Measurements from ENCODE around the gene ARGFX. TPM values are rescaled to one million over a fixed set of nuclear protein-coding genes. Genes with fewer than 3 reads are reported as not detected.

ARGFX gene
- total and polyA plus RNA-seq, 7 donors = not detected

GRCh38 chr3:121552797-121553196, 15.0 kb upstream of the ARGFX start:
- whole genome bisulfite sequencing, 3 donors = 79 to 85% (median 82%) methylated on average over 3 of the region's 3 CpGs
- ATAC-seq = no peak
- H3K27me3 ChIP-seq (ENCODE audit: insufficient read depth in 3 of 3, low read length in 2 of 3) = no peaks in the 10 kb centered on the region
- no peak overlapping the region for H3K4me3 ChIP-seq
- H3K27ac ChIP-seq = no peak overlapping the region
- intact Hi-C loops (cut with DNase I) = loop anchor here in 1 of 2 donors (5.0 kb wide), 1 partner anchor 95 kb away; no protein-coding TSS in a partner anchor
- TF ChIP-seq CTCF (IDR thresholded peaks at IDR 0.05) = no peak
- no peaks in the 10 kb centered on the region for H3K36me3 ChIP-seq (ENCODE audit: insufficient read depth in 1 of 2, low read depth in 1 of 2)
- H3K4me1 ChIP-seq = no peaks in the 10 kb centered on the region
- H3K9me3 ChIP-seq = no peaks in the 10 kb centered on the region
- DNase-seq = no peak

- H3K4me3 ChIP-seq = no peak overlapping the region
- DNase-seq (no peak), ATAC-seq (no peak)
- H3K9me3 ChIP-seq = no peaks in the 10 kb centered on the region
- H3K27me3 ChIP-seq (ENCODE audit: insufficient read depth in 3 of 3, low read length in 2 of 3) = no peaks in the 10 kb centered on the region
- no peak for TF ChIP-seq CTCF (IDR thresholded peaks at IDR 0.05)
- H3K4me1 ChIP-seq = no peaks in the 10 kb centered on the region
- H3K36me3 ChIP-seq (ENCODE audit: insufficient read depth in 1 of 2, low read depth in 1 of 2) = no peaks in the 10 kb centered on the region
- intact Hi-C loops (cut with DNase I) = no loop called here
- no peak overlapping the region for H3K27ac ChIP-seq
- 90 to 96% (median 91%) methylated on average over 5 of the region's 5 CpGs for WGBS, 3 donors
Observed at GRCh38 chr3:121557426-121557934, 10.3 kb upstream of the ARGFX start.

GRCh38 chr3:121562148-121562547, 5.6 kb upstream of the ARGFX start:
- no peaks in the 10 kb centered on the region for H3K4me1 ChIP-seq
- no peaks in the 10 kb centered on the region for H3K27me3 ChIP-seq (ENCODE audit: insufficient read depth in 3 of 3, low read length in 2 of 3)
- ATAC-seq (no peak), DNase-seq (no peak)
- H3K27ac ChIP-seq = no peak overlapping the region
- intact Hi-C loops (cut with DNase I) = no loop called here
- H3K9me3 ChIP-seq = no peaks in the 10 kb centered on the region
- no peak for TF ChIP-seq CTCF (IDR thresholded peaks at IDR 0.05)
- no peaks in the 10 kb centered on the region for H3K36me3 ChIP-seq (ENCODE audit: insufficient read depth in 1 of 2, low read depth in 1 of 2)
- no peak overlapping the region for H3K4me3 ChIP-seq

GRCh38 chr3:121566773-121567172, 976 bp upstream of the ARGFX start:
- no peak for TF ChIP-seq CTCF (IDR thresholded peaks at IDR 0.05)
- intact Hi-C loops (cut with DNase I) = no loop called here
- H3K36me3 ChIP-seq (ENCODE audit: insufficient read depth in 1 of 2, low read depth in 1 of 2) = no peaks in the 10 kb centered on the region
- H3K27ac ChIP-seq = no peak overlapping the region
- DNase-seq = no peak
- no peak for ATAC-seq
- no peak overlapping the region for H3K4me3 ChIP-seq
- no peaks in the 10 kb centered on the region for H3K9me3 ChIP-seq
- whole genome bisulfite sequencing, 3 donors = 47 to 58% (median 49%) methylated on average over 9 of the region's 9 CpGs
- H3K27me3 ChIP-seq (ENCODE audit: insufficient read depth in 3 of 3, low read length in 2 of 3) = no peaks in the 10 kb centered on the region
- H3K4me1 ChIP-seq = no peaks in the 10 kb centered on the region

GRCh38 chr3:121574449-121574848, 6.7 kb downstream of the ARGFX start:
- no peak for DNase-seq
- no peak overlapping the region for H3K27ac ChIP-seq
- no peaks in the 10 kb centered on the region for H3K9me3 ChIP-seq
- no peak overlapping the region for H3K4me3 ChIP-seq
- intact Hi-C loops (cut with DNase I) = no loop called here
- 79 to 83% (median 83%) methylated on average over 6 of the region's 6 CpGs for WGBS, 3 donors
- no peaks in the 10 kb centered on the region for H3K27me3 ChIP-seq (ENCODE audit: insufficient read depth in 3 of 3, low read length in 2 of 3)
- no peak for ATAC-seq
- H3K4me1 ChIP-seq = no peaks in the 10 kb centered on the region
- no peaks in the 10 kb centered on the region for H3K36me3 ChIP-seq (ENCODE audit: insufficient read depth in 1 of 2, low read depth in 1 of 2)
- TF ChIP-seq CTCF (IDR thresholded peaks at IDR 0.05) = no peak

Data from psoas muscle (tissue), 8 donors.